Anterior cingulate cortex (tissue), 58 donors: ENCODE data around the gene CD96.
"Not testable (repeated sequence)": the region's sequence is repeated elsewhere in the genome, so short reads cannot be mapped to it uniquely, and the experiment has no call there.

Experiments
- DNase-seq, 58 donors: peaks; one replicate each; lab custom pipeline; 2025; lab: John Stamatoyannopoulos, UW

Gene CD96

DNA sequence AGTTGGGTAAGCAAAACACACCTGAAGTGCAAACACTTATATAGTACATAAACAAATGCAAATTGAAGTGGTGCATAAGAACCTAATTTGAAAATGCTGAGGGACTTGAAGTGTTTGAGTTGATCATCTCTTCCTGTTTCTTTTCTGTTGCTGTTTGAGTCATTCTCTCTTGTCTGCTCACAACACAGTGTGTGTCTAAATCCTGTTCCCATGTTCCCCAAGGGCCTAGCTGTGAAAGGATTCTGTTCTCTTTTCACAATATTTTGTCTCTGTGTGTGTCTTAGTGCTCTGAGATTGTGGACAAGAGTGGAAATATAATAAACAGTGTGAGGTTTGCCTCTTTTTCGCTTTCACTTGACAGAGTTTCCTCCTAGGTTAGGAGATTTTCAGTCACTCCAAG, 6.1 kb downstream of the CD96 start:
- DNase-seq: no peak

DNA sequence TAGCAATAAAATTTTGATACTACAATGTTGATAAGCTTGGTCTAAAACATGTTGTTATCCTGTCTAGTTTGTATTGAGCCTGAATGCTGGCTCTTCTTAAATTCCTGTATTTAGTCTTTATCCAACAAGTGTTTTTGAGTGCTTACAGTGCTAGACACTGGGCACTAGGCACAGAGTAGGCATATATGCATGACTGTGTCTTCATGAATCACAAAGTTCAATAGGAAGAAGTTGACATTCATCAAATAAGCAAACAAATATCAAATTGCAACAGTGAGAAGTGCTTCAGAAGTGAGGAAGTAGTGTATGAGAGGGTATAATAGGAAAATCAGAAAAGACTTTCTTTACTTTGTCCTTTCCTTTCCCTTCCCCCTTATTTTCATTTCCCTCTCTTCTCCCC, 6.8 kb downstream of the CD96 start:
- DNase-seq: no peak

DNA sequence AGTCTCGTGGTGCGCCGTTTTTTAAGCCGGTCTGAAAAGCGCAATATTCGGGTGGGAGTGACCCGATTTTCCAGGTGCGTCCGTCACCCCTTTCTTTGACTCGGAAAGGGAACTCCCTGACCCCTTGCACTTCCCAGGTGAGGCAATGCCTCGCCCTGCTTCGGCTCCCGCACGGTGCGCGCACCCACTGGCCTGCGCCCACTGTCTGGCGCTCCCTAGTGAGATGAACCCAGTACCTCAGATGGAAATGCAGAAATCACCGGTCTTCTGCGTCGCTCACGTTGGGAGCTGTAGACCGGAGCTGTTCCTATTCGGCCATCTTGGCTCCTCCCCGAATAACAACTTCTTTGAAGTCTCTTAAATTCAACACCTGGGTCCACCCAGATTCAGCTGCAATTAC, 19.9 kb downstream of the CD96 start:
- DNase-seq: not testable (repeated sequence)

DNA sequence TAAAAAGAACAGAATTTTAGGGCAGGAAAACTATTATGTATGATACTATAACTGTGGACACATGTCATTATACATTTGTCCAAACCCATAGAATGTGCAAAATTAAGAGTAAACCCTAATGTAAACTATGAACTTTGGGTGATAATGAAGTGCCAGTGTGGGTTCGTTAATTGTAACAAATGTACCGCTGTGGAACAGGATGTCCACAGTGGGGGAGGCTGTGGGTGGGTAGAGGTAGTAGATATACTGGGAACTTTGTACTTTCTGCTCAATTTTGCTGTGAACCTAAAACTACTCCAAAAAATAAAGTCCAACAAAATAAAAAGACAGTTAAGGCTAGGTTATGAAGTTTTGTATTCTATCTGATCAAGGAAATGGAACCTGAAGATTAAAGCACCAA, 24.8 kb downstream of the CD96 start:
- DNase-seq: no peak

DNA sequence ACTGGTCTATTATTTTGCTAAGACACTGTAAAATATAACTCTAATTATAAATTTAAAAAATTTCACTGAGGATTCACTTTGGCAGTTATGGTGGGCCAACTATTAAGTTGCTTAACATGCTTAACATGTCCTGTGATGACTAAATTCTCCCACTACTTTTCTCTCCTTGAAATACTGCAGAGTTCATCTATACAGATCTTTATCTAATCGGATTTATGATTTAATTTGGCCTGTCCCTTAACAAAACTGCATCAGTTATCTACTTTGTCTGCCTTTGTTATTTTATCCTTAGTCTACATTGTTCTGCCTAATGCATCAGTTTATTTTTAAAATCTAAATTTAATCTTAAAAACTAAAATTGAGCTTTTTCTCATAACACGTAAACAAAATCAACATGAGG, 26.4 kb downstream of the CD96 start:
- DNase-seq: no peak

DNA sequence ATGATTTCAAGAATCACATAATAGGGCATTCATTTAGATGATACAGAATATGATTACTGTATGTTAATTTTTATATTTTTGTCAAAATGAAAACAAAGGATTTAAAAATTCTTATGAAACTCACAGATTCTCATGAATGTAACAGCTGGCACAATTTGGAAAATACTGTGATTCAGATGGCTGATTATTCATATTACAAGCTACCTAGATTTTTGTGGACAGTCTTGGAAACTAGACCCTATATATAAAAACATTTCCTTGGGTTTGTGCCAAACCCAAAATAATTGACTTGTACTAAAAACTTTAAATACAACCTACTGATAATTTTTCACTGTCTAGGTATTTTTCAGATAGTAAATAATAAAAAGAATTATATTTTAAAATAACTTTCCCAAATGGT, 26.9 kb downstream of the CD96 start:
- no peak for DNase-seq

DNA sequence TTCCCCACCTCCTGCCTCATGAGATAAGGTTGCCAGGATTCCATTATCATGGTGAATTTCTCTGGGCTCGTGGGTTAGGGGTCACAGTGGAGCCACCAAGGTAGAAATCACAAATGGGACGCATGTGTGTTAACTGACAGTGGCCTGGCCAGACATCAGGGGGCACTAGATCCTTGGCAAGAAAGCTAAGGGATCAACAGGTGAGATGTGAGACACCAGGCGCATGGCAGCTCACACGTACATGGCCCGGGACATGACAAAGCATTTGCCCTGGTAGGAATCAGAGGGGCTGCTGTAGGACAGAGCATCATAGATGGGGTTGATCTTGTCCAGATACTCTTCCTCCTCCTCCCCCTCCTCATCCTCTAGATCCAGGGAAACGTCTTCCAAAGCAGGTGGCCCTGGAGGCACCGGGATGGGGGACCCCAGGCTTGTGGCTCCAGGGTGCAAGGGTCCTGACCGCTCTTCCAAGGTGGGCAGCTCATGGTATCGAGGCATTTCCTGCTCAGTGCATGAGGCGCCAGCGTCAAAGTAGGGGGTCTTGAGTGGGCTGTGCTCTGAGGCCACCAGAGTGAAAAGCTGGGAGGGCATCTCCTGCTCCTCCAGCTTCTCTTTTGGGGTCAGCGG, 28.5 kb downstream of the CD96 start:
- DNase-seq: no peak

DNA sequence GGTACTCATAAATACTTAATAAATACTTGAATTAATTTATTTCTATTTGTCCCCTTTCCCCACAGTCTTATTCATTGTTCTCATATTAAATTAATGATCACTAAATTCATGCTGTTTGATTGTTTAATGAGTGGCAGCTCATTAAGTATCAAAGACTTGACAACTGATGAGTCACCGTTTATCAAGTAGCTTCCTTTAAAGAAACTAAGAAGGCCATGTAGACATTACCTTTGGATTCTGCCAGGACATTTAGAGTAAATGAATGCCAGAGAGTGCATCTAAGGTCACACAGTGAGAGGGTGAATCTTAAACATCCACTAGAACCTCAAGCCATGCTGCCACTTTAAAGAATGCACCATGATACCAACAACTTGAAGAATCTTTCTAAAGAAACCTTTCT, 29.3 kb downstream of the CD96 start:
- no peak for DNase-seq

DNA sequence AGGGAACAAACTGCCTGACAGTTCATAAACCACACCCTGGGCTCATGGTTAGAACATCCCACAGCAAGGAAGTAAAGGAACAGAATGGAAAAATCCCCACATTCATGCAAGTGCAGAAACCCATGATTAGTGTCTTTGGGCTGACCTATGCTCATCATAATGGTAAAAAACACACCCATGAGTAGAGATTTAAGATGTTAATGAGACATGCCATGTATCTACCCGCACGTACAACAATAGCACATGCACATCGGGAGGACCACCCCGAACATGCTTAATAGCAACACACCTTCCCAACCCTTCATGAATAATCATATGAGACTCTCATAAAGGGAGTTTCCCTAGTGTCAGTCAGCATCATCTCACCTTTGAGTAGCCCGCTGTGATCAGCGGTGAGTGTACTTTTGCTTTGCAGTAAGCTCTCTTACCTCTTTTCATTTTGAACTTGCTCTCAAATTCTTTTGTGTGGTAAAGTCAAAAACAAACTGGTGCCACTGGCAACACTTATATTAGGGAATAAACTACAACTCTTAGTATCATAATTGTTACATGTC, 30.0 kb downstream of the CD96 start:
- no peak for DNase-seq

DNA sequence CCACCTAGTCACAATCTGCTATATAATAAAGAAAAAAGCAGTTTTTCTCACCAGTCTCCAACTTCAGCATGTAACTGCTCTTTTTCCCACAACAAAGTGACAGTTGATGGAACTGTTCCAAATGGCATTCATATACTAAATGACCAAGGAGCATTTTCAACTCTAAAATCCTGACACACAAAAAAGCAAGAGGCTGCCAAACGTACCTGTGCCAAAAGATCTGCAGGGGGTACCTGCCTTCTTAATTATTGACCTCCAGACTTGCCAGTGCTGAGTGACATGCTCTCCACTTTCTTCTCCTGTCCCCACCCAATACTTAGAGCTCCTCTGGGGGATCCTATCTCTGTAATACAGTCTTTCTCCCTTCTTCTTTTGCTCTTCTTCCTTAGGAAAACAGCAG, 35.1 kb downstream of the CD96 start:
- DNase-seq: no peak

DNA sequence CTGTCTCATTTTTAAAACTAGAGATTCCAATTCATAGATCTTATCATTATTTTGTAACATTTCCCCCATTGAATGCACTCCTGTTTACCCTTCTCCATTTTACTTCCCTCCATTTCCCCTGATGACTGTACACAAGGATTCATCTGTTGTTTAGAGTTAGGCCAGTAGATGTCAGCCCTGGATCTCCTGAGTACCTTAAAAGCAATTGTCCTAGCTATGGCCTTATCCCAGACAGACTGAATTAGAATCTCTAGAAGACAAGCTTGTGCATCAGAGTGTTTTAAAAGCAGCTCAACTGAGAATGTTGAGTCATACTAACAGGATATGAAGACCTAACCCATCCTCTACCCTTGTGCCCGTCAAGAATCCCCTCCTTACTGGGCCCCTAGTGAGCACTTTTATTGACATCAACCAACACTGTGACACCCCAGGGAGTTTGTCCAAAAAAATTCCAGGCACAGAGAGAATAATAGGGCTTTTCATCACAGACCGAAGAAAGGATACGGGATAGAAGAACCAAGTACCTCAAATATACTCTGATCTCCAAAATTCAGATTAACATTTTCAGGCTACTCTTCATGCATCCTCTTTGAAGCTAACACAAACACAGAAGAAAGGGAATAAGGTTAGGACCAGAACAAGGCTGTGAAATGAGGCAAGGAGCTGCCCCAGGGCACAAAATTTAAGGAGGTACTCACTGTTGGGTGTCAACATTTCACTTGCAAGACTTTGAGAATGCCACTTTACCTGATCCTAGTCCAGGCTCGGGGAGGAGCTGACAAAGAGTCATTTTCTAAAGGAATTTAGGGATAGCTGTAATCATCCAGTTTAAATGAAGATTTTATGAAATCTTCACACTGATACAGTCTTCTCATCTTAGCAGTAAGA, 36.0 kb downstream of the CD96 start:
- DNase-seq: no peak

DNA sequence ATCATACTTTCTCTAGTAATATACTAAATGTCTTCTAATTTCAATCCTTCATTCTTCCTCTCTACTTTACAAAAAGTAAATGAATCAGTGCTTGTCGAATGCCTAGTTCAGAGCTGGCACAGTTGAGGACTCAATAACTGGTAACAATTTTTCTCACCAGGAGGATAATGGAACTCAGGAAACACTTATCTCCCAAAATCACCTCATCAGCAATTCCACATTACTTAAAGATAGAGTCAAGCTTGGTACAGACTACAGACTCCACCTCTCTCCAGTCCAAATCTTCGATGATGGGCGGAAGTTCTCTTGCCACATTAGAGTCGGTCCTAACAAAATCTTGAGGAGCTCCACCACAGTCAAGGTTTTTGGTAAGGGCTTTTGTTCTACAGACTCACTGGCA, 36.9 kb downstream of the CD96 start:
- no peak for DNase-seq

DNA sequence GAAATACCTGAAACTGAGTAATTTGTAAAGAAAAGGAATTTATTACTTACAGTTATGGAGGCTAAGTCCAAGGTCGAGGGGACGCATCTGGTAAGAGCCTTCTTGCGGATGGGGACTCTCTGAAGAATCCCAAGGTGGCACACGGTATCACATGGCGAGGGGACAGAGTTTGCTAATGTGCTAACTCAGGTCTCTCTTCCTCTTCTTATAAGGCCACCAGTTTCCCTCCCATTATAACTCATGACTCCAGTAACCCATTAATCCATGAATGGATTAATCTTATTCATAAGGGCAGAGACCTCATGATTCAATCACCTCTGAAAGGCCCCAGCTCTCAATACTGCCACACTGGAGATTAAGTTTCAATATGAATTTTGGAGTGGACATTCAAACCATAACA, 37.5 kb downstream of the CD96 start:
- no peak for DNase-seq

DNA sequence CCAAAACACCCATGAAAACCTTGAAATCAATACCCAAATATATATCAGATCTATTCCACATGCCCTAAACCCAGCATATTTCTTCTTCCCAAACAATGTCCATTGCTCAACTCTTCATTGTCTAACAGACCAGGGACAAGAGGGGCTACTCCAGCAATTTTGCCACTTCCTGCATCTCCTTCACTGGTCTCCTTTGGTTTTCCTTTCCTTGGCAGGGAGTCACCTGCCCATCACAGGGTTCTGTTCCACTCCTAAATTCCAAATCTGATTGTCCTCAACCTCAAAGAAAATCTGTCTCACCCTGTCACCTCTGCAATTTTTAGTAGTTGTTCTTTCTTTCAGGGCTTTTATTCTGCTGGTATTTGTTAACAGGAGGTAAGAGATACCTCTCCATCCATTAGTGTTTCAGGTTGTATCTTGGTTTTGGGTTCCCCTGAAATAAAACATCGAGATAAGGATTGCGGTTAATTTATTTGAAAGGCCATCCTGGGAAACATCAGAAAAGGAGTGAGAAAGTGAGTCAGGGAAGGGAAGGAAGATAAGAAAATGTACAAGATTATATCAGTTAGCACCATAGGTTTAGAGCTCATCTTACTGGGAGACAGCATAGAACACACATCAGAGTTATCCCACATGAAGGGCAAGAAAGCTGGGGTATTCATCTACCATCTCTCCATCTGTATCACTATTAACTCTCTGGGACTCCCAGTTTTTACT, 39.6 kb downstream of the CD96 start:
- DNase-seq: no peak

DNA sequence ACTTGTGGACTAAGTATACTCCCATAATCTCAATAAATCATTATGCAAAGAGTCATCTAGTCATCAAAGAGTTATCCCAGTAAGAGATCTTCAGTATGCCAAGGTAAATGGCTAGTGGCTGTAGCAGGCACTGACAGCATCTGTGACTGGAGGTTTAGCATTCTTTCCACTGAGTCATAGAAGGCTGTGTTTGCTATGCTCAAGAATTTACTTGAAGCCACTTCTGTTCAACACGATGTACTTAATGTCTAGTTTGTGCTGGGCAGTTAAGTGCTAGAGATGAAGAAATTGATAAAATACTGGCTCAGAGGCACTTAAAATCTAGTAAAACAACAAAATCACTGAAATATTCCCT, 40.1 kb downstream of the CD96 start:
- no peak for DNase-seq

DNA sequence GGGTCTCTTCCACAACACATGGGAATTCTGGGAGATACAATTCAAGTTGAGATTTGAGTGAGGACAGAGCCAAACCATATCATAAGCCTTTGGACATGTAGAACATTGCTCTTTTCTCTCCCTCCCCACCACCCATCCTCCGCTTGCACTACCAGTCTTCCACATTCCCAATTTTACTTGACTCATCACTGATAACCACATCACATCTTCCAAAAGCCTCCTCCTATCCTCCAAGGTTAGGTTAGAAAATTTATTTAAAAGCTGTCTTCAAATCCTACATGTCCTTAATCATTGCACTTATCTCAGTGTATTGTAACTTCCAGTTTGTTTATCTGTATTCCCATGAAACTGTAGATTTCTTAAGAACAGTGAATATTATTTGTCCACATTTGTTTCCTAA, 42.7 kb downstream of the CD96 start:
- no peak for DNase-seq

DNA sequence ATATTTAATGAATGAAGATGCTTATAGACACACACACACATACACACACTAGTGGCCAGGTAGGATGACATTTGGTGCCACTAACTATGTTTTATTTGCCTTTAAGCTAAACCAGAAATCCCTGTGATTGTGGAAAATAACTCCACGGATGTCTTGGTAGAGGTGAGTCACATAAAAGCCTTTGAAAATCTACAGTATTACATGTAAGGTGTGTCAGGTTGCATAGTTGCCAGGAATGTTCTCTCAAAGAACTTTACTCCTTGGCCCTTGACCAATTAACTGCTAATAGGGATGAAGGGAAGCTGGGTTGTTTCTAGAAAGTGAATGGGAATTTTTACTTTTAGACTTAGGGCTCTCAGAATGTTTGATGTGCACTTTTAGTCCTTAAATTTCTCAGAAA, 43.2 kb downstream of the CD96 start:
- DNase-seq: no peak

DNA sequence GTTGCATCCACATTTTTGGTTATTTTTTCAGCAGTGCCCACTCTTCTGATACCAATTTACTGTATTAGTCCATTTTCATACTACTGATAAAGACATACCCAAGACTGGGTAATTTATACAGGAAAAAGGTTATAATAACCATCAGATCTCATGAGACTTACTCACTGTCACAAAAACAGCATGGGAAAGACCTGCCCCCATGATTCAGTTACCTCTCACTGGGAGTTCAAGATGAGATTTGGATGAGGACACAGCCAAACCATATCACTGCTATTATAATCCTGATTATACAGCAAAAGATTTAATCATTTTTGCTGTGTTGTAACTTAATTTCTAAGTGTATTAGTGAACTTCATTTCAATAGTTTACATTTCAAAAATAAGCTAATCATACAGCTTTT, 46.5 kb downstream of the CD96 start:
- no peak for DNase-seq

DNA sequence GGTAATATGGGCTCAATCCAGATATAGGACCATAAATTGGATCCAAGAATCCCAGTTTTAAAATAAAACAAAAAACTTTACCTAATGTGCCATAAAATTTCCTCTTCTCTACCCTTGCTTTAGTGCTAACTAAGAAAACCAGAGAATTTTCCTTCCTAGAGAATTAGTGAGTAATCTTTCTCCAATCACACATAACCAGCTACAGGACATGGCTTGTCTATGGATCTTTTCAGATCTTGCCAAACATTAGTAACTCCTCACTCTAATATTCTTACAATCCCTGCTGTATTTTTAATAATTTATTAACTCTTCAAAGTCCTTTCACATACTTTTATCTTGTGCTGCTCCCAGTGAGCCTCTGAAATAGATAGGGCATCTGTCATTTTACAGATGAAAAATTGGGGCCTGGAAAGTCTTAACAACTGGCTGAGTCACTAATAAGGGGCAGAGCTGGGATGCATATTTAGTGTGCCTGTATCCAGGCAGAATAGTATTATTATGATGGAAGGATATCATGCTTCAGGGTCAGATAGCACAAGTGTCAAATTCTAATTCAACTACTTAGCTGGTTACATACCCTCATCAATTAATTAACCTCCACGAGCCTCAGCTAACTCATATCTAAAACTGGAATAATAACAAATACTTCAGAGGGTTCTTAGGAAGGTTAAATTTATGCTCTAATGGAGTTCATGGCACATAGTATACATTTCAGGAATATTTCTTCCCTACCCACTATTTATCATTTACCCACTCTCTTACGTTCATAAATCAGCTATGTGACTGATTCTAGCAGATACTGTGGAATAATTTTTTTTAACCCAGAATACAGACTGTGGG, 47.5 kb downstream of the CD96 start:
- no peak for DNase-seq

DNA sequence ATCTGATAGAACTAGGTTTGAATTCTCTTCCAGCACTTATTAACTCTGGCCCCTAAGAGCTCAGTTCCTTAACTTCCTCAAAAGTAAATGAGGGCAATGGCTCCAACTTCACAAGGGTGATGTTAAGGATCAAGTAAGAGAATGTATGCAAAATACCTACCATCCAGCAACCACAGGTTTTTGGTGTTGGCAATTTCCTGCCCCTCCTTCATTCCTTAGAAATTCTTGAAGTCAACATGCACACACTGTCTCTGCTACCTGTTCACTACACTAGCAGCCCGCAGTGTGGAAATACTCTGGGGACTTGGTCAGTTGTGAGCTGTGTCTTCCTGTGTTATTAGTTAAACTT, 48.1 kb downstream of the CD96 start:
- DNase-seq: no peak

DNA sequence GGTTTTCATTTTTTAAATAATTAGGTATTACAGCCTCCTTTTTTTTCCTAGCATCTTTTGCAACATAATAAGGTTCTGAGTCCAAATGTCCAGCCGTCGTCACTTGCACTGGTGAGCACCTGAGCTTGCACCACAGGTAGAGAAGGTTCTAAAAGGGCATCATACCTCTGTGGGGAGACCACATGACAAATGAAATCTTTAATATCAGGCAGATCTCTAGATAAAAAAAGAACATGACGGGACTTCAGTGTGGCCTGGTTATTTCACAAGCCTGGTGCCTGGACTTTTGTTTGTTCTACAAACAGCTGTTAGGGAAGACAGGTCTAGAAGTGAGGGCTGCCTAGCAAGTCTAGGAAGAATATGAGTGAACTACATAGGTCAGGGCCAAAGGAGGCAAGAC, 49.6 kb downstream of the CD96 start:
- DNase-seq: no peak
